PFSK-1 (cell line): Measurements from ENCODE around the gene GSG1L.

Experiments
- POLR2AphosphoS5 ChIP-seq: IDR thresholded peaks from 2 replicates; pipeline ENCODE4 v1.6.1; 2012; ENCODE audit warnings: low read depth, mild to moderate bottlenecking, control low read depth, low read length, moderate library complexity
- TAF1 ChIP-seq: IDR thresholded peaks from 2 replicates; pipeline ENCODE4 v1.6.1; 2012; ENCODE audit warnings: low read length, control low read depth, borderline replicate concordance; ENCODE audit not compliant: insufficient read depth
- TF ChIP-seq, protein P1 (sequence below), 2 experiments: IDR thresholded peaks; 2 replicates each; pipeline versions ENCODE4 v1.6.1 to v1.8.0; 2011 to 2012; ENCODE audit warnings: low read depth in 2 of 2, low read length in 2 of 2, control low read depth in 1 of 2, inconsistent platforms in 1 of 2, mild to moderate bottlenecking in 1 of 2, moderate library complexity in 1 of 2; ENCODE audit not compliant: insufficient read depth in 1 of 2

DNA sequence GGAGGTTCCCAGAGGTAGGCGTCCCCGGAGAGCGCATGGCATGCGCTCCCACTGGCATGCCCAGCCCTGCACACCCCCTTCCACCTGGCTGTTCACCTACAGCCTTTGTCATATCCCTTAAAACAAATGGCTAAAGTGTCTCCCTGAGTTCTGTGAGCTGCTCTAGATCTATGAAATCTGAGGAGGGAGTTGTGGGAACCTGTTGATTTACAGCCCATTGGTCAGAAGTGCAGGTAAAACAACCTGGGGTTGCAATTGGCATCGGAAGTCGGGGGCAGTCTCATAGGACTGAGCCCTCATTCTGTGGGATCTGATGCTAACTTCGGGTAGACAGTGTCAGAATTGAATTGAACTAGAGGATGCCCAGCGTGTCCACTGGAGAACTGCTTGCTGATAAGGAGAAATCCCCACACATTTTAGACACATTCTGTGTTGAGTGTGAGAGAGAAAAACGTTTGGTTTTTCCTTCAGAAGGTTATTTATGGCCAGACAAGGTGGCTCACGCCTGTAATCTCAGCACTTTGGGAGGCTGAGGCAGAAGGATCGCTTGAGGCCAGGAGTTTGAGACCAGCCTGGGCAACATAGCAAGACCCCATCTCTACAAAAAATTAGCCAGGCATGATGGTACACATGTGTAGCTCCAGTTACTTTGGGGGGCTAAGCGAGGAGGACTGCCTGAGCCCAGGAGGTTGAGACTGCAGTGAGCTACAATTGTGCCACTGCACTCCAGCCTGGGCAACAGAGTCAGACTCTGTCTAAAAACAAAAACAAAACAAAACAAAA, 22.1 kb upstream of the GSG1L start:
- TF ChIP-seq, protein P1, sequence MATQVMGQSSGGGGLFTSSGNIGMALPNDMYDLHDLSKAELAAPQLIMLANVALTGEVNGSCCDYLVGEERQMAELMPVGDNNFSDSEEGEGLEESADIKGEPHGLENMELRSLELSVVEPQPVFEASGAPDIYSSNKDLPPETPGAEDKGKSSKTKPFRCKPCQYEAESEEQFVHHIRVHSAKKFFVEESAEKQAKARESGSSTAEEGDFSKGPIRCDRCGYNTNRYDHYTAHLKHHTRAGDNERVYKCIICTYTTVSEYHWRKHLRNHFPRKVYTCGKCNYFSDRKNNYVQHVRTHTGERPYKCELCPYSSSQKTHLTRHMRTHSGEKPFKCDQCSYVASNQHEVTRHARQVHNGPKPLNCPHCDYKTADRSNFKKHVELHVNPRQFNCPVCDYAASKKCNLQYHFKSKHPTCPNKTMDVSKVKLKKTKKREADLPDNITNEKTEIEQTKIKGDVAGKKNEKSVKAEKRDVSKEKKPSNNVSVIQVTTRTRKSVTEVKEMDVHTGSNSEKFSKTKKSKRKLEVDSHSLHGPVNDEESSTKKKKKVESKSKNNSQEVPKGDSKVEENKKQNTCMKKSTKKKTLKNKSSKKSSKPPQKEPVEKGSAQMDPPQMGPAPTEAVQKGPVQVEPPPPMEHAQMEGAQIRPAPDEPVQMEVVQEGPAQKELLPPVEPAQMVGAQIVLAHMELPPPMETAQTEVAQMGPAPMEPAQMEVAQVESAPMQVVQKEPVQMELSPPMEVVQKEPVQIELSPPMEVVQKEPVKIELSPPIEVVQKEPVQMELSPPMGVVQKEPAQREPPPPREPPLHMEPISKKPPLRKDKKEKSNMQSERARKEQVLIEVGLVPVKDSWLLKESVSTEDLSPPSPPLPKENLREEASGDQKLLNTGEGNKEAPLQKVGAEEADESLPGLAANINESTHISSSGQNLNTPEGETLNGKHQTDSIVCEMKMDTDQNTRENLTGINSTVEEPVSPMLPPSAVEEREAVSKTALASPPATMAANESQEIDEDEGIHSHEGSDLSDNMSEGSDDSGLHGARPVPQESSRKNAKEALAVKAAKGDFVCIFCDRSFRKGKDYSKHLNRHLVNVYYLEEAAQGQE (IDR thresholded peaks at IDR 0.05; ENCODE audit: insufficient read depth in 1 of 2, low read depth in 2 of 2, low read length in 2 of 2) = no peak
- TF ChIP-seq TAF1 (no peak), POLR2AphosphoS5 (no peak)
